K562 (cell line): Measurements from ENCODE around the gene SPRED2. TPM values are rescaled to one million over a fixed set of nuclear protein-coding genes. Genes with fewer than 3 reads are reported as not detected.

Experiments used
- ZFP91 ChIP-seq: sonication (generic); formaldehyde crosslinking; IDR thresholded peaks from 2 replicates; pipeline ENCODE4 v1.8.0; 2022; ENCODE audit warnings: mild to moderate bottlenecking, missing genetic modification reagents
- polyA plus RNA-seq, 8 experiments: library from polyadenylated mRNA; depleted of rRNA in 4 of 8; stranded (reverse) in 5 of 8; unstranded in 3 of 8; fragments of >200 nt; fragmentation: Nextera tagmentation in 2 of 8; fragmentation: Illumina TruSeq in 1 of 8; extraction: Ambion mirVana in 2 of 8; extraction: Trizol in 1 of 8; gene quantifications; 2 replicates each; pipeline versions ENCODE4 v1.2.1 to v1.2.3, GENCODE V29; 2011 to 2014; ENCODE audit warnings: inconsistent platforms in 1 of 8, missing spikeins in 1 of 8
- total RNA-seq, 7 experiments: library from RNA; depleted of rRNA in 6 of 7; stranded (reverse); fragments of >200 nt in 6 of 7; fragmentation: Illumina TruSeq in 2 of 7; extraction: Trizol in 2 of 7; gene quantifications; 2 replicates each; pipeline versions ENCODE4 v1.2.1 to v1.2.3, GENCODE V29; 2011 to 2021; ENCODE audit warnings: low replicate concordance in 1 of 7
- TF ChIP-seq, protein P1 (sequence below): fragments of 250-450 bp; sonication (Bioruptor Pico); IDR thresholded peaks from 2 replicates; pipeline ENCODE4 v1.4.0; 2020; ENCODE audit warnings: mild to moderate bottlenecking, moderate library complexity, borderline replicate concordance
- TF ChIP-seq, protein P2 (sequence below), 2 experiments: fragments of 150-350 bp in 1 of 2; IDR thresholded peaks; 2 replicates each; pipeline ENCODE4 v1.6.1; 2012 to 2016; ENCODE audit warnings: low read depth in 2 of 2, low read length in 2 of 2, mild to moderate bottlenecking in 1 of 2, moderate library complexity in 1 of 2
- TF ChIP-seq, protein P3 (sequence below): fragments of 250-450 bp; sonication (Bioruptor Pico); IDR thresholded peaks from 2 replicates; pipeline ENCODE4 v1.4.0; 2020

Gene SPRED2
- total and polyA plus RNA-seq, 9 of the 15 experiments (the other 6 are each of a cell fraction or from before 2014, with no cell fraction given) = 4.6 to 50.8 (median 14.1) TPM

- TF ChIP-seq, protein P1, sequence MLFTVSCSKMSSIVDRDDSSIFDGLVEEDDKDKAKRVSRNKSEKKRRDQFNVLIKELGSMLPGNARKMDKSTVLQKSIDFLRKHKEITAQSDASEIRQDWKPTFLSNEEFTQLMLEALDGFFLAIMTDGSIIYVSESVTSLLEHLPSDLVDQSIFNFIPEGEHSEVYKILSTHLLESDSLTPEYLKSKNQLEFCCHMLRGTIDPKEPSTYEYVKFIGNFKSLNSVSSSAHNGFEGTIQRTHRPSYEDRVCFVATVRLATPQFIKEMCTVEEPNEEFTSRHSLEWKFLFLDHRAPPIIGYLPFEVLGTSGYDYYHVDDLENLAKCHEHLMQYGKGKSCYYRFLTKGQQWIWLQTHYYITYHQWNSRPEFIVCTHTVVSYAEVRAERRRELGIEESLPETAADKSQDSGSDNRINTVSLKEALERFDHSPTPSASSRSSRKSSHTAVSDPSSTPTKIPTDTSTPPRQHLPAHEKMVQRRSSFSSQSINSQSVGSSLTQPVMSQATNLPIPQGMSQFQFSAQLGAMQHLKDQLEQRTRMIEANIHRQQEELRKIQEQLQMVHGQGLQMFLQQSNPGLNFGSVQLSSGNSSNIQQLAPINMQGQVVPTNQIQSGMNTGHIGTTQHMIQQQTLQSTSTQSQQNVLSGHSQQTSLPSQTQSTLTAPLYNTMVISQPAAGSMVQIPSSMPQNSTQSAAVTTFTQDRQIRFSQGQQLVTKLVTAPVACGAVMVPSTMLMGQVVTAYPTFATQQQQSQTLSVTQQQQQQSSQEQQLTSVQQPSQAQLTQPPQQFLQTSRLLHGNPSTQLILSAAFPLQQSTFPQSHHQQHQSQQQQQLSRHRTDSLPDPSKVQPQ (CRISPR knock-in tag) = no peak
- TF ChIP-seq, protein P2, sequence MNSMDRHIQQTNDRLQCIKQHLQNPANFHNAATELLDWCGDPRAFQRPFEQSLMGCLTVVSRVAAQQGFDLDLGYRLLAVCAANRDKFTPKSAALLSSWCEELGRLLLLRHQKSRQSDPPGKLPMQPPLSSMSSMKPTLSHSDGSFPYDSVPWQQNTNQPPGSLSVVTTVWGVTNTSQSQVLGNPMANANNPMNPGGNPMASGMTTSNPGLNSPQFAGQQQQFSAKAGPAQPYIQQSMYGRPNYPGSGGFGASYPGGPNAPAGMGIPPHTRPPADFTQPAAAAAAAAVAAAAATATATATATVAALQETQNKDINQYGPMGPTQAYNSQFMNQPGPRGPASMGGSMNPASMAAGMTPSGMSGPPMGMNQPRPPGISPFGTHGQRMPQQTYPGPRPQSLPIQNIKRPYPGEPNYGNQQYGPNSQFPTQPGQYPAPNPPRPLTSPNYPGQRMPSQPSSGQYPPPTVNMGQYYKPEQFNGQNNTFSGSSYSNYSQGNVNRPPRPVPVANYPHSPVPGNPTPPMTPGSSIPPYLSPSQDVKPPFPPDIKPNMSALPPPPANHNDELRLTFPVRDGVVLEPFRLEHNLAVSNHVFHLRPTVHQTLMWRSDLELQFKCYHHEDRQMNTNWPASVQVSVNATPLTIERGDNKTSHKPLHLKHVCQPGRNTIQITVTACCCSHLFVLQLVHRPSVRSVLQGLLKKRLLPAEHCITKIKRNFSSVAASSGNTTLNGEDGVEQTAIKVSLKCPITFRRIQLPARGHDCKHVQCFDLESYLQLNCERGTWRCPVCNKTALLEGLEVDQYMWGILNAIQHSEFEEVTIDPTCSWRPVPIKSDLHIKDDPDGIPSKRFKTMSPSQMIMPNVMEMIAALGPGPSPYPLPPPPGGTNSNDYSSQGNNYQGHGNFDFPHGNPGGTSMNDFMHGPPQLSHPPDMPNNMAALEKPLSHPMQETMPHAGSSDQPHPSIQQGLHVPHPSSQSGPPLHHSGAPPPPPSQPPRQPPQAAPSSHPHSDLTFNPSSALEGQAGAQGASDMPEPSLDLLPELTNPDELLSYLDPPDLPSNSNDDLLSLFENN (IDR thresholded peaks at IDR 0.05; ENCODE audit: low read depth in 2 of 2, low read length in 2 of 2) = no peak
- TF ChIP-seq, protein P3, sequence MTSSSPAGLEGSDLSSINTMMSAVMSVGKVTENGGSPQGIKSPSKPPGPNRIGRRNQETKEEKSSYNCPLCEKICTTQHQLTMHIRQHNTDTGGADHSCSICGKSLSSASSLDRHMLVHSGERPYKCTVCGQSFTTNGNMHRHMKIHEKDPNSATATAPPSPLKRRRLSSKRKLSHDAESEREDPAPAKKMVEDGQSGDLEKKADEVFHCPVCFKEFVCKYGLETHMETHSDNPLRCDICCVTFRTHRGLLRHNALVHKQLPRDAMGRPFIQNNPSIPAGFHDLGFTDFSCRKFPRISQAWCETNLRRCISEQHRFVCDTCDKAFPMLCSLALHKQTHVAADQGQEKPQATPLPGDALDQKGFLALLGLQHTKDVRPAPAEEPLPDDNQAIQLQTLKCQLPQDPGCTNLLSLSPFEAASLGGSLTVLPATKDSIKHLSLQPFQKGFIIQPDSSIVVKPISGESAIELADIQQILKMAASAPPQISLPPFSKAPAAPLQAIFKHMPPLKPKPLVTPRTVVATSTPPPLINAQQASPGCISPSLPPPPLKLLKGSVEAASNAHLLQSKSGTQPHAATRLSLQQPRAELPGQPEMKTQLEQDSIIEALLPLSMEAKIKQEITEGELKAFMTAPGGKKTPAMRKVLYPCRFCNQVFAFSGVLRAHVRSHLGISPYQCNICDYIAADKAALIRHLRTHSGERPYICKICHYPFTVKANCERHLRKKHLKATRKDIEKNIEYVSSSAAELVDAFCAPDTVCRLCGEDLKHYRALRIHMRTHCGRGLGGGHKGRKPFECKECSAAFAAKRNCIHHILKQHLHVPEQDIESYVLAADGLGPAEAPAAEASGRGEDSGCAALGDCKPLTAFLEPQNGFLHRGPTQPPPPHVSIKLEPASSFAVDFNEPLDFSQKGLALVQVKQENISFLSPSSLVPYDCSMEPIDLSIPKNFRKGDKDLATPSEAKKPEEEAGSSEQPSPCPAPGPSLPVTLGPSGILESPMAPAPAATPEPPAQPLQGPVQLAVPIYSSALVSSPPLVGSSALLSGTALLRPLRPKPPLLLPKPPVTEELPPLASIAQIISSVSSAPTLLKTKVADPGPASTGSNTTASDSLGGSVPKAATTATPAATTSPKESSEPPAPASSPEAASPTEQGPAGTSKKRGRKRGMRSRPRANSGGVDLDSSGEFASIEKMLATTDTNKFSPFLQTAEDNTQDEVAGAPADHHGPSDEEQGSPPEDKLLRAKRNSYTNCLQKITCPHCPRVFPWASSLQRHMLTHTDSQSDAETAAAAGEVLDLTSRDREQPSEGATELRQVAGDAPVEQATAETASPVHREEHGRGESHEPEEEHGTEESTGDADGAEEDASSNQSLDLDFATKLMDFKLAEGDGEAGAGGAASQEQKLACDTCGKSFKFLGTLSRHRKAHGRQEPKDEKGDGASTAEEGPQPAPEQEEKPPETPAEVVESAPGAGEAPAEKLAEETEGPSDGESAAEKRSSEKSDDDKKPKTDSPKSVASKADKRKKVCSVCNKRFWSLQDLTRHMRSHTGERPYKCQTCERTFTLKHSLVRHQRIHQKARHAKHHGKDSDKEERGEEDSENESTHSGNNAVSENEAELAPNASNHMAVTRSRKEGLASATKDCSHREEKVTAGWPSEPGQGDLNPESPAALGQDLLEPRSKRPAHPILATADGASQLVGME (CRISPR knock-in tag) = no peak
- no peak for TF ChIP-seq ZFP91
These were observed 36.6 kb downstream of the SPRED2 start (continued) for GRCh38 chr2:65395621-65396347.
